GM19193 (cell line): ENCODE data around the gene EPHA2.

Experiments used
- POLR2A ChIP-seq: IDR thresholded peaks from 4 replicates; pipeline ENCODE4 v1.6.1; 2011; ENCODE audit not compliant: insufficient read depth, insufficient read length; ENCODE audit errors: extremely low read depth

EPHA2 gene

GRCh38 chr1:16091296-16091695 is 64.6 kb downstream of the EPHA2 start:
- TF ChIP-seq POLR2A = no peak

DNA sequence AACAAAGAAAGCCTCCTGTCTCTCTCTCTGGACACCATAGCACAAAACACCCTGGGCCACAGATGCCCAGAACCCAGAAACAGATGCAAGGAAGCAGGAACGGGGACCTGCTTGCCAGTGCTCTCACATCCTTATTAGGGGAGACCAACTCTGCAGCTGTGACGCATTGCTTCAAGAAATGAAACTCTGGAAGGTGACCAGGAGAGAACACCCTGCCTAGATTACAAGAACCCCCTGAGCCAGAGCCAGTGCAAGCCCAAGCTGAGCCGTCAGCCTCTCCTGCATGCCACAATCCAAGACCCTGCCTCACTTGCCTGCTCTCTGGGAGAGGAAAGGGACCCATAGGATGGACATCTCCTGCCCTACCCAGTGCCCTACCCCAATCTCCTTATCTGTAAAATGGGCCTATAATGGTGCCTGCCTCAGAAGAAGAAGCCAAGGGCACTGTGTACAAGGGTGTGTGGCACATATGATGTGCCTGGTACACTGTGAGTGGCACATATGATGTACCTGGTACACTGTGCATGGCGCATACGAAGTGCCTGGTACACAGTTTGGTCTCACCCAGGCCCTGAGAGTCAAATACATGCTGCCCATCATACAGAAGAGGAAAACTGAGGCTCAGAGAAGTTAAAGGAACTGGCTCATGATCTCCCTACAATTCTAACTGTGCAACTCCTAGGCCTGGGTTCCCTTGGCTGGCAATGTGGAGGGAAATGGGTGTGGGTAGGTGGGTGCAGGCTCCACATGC is 65.6 kb downstream of the EPHA2 start:
- TF ChIP-seq POLR2A = no peak

GRCh38 chr1:16088996-16089395 is 66.9 kb downstream of the EPHA2 start:
- no peak for TF ChIP-seq POLR2A

- TF ChIP-seq POLR2A = no peak
Measured at GRCh38 chr1:16088351-16088911, 67.4 kb downstream of the EPHA2 start.

DNA sequence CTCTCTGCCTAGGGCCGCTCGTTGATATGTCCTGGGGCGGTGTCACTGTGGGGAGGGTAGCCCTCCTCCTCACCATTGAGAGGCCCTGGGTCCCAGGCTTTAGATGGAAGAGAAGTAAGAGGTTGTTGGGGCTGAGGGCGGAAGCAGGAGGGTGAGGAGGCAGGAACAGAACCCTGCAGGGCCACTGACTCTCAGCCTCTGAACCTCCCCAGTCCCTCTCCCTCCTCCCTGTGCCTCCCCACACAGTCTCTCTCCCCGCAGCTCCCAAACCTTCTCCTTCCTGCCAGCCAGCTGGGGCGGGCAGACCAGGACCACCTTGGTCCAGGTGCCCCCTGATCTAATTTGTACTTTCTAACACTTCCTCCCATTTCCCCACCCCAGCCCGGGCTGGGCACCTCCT is 68.1 kb downstream of the EPHA2 start:
- TF ChIP-seq POLR2A = no peak

- no peak for TF ChIP-seq POLR2A
Measured at GRCh38 chr1:16085522-16085921, 70.3 kb downstream of the EPHA2 start.

DNA sequence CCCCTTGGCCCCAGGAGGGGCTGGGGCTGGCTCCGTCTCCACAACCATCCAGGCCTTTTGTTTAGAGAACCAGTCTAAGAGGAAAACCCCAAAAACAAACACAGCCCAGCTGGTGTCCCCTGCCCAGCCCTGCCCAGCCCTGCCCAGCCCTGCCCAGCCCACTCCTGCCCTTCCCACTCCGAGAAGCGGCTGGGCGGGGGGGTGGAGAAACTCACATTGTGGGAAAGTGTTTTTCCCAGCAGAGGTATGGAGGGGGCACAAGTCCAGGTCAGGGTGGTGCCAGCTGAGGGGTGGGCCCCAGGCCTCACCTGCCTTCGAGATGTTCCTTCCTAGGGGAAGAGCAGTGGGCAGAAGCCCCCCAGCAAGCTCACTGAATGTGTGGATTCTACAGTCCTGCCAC is 72.4 kb downstream of the EPHA2 start:
- no peak for TF ChIP-seq POLR2A

DNA sequence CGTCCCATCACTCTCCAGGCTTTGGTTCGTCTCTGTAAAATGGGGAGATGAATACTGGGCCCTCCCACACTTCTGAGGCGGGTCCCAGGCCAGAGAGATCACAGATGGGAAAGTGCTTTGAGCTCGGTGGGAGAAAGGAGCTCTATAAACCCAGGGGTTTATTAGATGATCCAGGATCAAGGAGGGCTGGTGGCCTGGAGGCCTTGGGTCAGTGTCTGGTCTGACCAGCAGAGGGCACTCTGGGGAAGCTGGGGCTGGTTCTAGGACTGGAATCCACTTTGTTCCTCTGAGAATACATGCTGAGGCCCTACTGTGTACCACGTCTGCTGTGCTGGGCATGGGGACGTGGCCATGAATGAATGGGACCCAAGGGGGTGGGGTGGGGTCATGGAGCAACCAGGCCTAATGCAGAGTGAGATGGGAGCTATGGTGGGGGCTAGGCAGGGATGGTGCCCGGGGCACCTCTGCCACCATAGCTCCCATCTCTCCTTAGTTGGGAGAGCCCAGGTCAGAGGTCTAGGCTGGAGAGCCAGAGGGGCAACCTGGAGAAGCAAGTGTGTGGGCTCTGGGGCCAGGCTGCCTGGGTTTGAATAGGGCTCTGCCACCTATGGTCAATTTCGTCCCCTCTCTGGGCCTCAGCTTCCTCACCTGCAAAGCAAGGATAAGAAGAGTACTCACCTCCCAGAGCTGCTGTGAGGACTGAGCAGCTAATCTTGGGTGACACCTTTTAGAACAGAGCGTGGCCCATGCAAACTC is 73.4 kb downstream of the EPHA2 start:
- TF ChIP-seq POLR2A = no peak

DNA sequence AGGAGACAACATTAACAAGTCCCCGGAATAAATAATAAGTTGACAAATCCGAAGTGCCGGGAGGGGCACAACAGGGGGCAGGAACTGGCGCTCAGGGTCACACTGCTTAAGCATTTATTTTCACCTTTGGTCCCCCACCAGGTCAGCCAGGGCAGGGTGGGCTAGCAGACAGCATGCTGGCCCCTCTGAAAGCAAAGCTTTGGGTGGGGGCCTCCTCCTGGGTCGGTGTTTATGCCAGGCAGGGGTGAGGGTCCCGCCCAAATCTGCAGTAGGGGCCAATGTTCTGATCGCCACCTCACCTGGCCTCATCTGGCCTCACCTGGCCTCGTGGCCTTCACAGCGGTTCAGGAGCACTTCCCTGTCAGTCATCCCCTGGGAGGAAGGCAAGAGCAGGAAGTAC is 74.2 kb downstream of the EPHA2 start:
- no peak for TF ChIP-seq POLR2A

- no peak for TF ChIP-seq POLR2A
Measured at GRCh38 chr1:16080422-16081150, 75.3 kb downstream of the EPHA2 start.

DNA sequence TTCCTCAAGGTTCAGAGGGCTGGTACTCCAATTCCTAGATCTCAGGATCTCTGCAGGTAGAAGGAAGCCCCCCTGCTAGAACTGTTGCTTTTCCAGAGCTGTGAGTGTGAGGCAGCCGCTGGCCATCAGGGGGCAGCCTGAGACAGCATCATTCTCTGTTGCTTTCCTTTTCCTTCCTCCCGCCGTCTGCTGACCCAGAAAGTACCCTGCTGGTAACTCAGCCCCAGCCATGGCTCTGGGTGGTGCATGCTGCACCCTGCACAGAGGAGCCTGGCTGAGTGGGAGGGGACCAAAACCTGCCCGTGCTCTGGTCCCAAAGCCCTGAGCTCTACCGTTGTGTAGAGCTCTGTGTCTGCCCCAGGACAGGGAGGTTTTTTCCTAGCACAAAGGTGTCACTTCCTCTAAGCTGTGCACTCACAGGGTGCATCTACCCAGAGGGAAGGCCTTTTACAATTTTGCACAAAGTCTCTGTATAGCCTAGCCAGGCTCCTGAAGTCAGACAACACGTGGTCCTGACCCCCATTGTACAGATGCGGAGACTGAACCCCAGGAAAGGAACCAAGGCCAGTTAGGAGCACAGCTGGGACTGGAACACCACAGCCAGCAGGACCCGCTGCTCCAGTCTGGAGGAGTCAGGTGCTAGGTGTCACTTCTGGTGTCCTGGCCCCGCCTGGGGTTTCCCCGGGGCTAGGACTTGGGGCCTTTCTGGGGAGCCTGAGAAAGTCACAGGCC is 76.8 kb downstream of the EPHA2 start:
- TF ChIP-seq POLR2A = no peak

DNA sequence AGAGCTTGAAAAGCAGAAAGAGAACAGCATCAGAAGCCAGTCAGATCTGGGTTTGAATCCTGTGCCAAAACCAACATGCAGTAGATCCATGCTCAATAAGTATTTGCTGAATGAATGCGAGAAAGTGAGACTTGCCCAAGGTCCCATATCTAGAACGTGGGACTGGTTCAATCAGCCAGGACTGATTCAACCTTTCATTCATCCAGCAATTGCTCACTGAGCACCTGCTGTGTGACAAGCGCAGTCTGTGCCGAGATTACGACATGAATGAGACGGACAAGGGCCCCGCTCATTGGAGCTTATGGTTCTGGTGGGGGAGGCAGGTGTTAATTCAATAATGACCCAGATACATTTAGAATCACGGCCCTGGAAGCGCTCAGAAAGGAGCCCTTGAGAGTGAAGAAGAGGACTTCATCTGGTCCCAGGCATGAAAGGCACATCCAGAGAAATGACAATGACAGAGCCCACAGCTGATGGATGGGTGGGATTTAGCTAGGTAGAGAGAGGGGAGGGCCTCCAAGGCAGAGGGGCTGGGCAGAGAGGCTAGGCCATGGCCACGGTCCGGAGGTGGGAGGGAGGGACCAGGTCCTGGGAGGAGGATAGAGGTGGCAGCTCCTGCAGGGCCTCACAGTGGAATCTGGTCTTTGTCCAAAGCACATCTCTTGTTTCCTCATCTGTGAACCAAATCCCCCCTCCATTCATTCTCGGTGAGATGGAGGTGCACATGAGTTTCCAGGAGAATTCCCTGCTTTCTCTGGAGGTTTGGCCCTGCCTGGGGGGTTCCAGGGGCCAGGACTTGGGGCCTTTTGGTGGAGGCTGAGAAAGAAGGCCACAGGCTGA is 78.2 kb downstream of the EPHA2 start:
- TF ChIP-seq POLR2A = no peak

GRCh38 chr1:16076865-16077238 is 79.0 kb downstream of the EPHA2 start:
- TF ChIP-seq POLR2A = no peak
